HTERT RPE-1 (cell line): ENCODE measurements around the gene DNAJC12.
"Not testable (repeated sequence)": the region's sequence is repeated elsewhere in the genome, so short reads cannot be mapped to it uniquely, and the experiment has no call there.

Source experiments
- in situ Hi-C: fragments of 300-500 bp; cut with MboI; formaldehyde crosslinking; loops from 4 replicates; pipeline ENCODE4 v1.14.3; 2020; ENCODE audit warnings: low sequenced_read_pairs

The DNAJC12 gene

DNA sequence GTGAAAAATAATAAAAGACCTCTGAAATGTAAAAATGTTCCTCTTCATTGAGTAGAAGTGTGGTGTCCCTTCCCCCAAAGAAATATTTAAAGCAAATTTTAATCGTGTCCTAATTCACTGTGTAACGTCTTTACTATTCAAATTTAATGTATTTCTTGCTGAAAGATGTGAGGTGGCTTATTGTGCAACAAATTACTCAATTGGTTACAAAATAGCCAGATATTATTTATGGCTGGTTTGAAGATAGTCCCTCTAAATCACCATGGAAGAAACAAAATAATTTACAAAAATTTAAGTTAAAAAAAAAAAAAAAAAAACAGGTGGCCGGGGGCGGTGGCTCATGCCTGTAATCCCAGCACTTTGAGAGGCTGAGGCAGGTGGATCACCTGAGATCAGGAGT lies 43.7 kb downstream of the DNAJC12 start:
- in situ Hi-C loops: no loop called here

DNA sequence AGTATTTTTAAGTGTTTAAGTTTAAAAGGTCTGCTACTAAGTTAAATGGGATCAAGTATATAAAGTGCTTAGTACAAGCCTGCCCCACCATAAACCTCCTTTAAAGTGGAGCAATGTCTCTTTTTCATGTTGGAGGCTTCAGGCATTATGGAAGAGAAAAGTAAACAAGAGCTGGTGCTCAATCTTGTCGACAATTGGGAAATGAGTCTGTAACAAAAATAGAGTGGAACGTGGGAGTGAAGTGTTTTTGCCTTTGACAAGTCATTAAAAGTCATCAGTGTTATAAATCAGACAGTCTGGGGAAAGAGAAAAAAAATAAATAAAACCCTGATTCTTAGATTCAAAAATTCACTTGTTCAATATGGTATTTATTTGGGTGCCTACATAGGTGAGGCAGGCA lies 44.7 kb downstream of the DNAJC12 start:
- in situ Hi-C loops: no loop called here

DNA sequence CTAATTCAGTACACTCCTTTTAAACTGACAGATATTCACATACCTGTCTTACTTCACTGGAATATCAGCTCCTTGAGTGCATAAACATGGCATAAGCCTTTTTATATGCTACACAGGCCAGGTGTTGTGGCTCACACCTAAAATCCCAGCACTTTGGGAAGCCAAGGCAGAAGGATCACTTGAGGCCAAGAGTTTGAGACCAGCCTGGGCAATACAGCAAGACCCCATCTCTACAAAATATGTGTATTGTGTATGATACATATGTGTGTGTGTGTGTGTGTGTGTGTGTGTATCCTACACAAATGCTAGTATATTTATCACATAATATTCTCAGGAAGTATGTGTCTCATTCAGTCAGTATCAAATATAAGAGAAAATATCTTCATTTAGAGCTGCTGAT lies 45.3 kb downstream of the DNAJC12 start:
- in situ Hi-C loops: no loop called here

DNA sequence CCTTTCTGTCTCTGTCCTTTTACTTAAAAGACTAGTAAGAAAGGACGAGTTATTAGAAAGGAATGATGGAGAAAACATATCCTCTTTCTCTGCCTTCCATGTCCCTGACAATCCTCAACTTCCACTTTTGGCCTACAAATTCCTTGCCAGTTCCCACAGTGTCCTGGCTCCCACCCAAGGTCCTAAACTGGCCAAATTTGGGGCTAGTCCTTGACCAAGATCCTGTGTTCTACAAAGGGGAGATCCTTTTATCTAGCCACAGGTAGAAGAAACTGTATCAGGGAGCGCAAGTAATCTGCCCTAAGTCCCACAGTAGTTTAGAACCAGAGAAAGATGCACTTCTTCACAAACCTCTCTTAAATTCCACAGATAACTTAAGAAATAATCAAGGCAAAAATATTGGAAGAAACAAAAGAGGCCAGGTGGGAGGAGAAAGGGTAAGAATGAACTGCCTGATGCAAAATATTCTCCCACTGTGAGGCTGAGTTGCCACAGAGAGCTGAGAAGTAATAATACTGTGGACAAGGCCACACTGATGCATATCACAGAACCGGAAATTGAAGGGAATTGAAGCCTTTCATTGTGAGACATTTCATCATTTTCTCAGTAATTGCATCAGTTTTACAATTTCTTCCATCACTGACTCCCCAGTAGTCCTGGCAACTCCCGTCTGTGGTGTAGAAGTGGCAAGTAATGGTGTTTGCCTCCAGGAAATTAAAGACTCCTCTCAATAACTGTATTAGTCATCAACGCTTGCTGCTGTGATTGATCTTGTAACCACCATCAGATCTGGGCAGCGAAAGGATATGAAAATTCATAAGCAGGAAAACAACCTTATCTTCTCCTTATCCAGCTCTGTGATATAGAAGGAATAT lies 47.2 kb downstream of the DNAJC12 start:
- in situ Hi-C loops: no loop called here

- in situ Hi-C loops: no loop called here
Observed at GRCh38 chr10:67789769-67790168, 48.2 kb downstream of the DNAJC12 start.

- in situ Hi-C loops: no loop called here
Observed at GRCh38 chr10:67788028-67788886, 49.7 kb downstream of the DNAJC12 start.

GRCh38 chr10:67785098-67785497 lies 52.9 kb downstream of the DNAJC12 start:
- in situ Hi-C loops: no loop called here

DNA sequence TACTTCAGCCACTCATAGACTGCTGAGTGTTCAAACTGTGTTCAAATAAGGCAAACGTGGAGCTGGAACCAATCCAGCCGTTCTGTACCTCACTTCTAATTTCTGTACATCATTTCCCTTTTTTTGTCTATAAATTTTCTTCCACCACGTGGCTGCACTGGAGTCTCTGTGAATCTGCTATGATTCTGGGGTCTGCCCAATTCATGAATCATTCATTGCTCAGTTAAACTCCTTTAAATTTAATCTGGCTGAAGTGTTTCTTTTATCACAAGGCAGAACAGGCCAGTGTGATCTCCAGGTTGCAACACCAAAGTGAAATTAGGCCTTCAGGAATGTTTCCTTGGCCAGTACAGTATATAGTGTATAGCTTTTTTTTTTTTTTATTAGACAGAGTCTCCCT lies 53.5 kb downstream of the DNAJC12 start:
- in situ Hi-C loops: no loop called here

- in situ Hi-C loops: no loop called here
Observed at GRCh38 chr10:67783606-67784294, 54.2 kb downstream of the DNAJC12 start.

DNA sequence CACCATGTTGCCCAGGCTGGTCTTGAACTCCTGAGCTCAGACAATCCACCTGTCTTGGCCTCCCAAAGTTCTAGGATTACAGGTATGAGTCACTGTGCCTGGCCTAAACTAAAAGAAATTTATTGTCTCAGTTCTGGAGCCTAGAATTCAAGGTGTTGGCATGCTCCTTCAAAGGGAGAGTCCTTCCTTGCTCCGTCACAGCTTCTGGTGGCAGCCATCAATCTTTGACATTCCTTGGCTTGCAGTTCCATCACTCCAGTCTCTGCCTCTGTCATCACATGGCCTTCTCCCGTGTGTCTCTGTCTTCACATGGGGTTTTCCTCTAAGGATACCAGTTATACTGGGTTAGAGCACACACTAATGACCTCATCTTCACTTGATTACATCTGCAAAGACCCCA lies 55.5 kb downstream of the DNAJC12 start:
- in situ Hi-C loops: no loop called here

DNA sequence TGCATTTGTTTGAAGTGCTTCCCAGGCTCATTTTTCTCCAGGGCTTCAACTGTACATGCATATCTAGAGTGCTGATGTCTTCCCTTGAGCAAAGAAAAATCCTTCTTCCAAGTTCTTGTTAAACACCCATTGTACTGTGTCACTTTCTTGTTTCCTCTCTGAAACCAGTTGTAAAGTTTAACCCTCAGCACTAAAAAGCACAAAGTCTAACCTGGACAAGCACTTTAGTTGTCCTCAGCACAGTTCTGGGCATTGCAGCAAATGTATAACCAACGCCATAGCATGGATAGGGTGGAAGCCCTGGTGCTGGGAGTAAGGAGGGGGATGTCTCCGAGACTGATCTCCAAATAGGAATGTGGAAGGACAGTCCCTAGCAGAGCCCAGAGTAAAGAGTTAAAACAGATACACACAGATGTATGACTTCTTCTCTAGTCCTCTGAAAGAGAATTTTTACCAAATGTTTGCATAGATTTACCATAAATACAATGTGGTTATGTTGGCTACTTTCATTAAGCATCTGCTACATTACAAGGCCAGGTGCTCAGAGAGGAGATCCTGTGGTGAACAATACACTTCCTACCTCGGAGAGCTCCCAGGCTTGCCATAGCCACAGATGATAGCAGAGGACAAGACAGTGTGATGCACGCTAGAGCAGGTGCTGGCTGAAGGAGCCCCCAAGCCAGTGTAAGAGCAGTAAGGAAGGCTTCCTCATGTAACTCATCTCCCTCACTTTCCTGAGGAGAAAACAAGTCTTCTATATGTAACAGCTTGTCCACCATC lies 57.0 kb downstream of the DNAJC12 start:
- in situ Hi-C loops: no loop called here

- in situ Hi-C loops: not testable (repeated sequence)
Observed at GRCh38 chr10:67780204-67780621, 57.8 kb downstream of the DNAJC12 start.

- in situ Hi-C loops: no loop called here
Observed at GRCh38 chr10:67779465-67780203, 58.4 kb downstream of the DNAJC12 start.

- in situ Hi-C loops: no loop called here
Observed at GRCh38 chr10:67776371-67776770, 61.6 kb downstream of the DNAJC12 start.

DNA sequence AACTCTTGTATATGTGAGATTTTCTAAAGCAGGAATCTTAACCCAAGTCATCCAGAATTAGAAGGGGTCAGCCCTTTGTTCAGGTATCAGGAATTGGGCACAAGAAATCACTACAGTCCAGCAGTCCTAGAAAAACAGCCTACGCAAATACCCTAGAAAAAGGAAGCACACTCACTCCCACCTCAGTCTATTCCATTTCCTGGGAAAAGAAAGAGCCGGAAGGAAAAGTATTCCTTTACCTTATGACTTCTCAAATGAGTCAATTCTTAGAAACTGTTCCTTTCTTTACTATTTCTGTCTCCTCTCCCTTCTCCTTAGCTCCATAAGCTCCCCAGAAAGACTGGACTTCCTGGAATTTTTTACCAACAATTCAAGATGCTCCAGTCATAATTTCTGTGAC lies 62.7 kb downstream of the DNAJC12 start:
- in situ Hi-C loops: no loop called here

GRCh38 chr10:67772894-67773511 lies 65.0 kb downstream of the DNAJC12 start:
- in situ Hi-C loops: no loop called here

DNA sequence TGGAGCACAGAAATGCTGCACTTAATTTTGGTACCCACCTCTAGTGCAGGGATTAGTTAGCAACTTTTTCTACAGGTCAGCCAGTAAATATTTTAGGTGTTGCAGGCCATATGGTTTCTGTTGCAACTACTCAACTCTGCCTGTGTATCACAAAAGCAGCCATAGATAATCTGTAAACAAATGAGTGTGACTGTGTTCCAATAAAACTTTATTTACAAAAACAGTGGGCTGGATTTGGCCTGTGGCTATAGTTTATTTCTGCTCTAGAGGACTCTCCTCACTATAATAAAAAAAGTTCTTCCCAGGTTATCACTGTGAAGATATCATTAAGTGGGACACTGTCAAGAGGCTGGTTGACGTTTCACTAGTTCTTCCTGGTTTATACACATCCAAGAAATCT lies 65.8 kb downstream of the DNAJC12 start:
- in situ Hi-C loops: no loop called here

GRCh38 chr10:67771200-67771599 lies 66.8 kb downstream of the DNAJC12 start:
- in situ Hi-C loops: no loop called here

DNA sequence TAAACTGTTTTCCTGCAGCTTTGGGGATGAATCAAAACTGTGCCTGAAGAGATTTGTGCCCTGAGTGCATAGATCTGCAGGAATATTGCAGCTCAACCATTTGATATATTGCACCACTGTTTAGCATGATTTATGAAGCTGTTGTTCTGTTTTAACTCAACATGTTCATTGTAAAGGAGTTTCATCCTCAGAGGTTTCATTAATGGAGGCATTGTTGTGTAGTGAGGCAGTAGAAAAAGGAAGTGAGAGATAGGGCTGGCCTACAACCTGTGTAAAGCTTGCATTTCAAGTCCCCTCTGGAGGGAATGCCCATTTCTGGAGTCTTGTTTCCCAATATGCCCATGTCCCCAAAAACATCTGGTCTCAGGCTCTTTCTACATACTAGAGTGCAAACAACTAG lies 67.5 kb downstream of the DNAJC12 start:
- in situ Hi-C loops: no loop called here
